OCI-LY1 (cell line): ENCODE measurements around the gene TMIGD1.
A peak's percentile ranks its signal among the peaks of the same experiment; 100 is the strongest.

Experiments
- H2AFZ ChIP-seq: fragments of 200-600 bp; sonication (generic), shearing (Covaris generic); 2 replicates; pipeline ENCODE4 v1.6.0; 2014; ENCODE audit warnings: antibody characterized with exemption, mild to moderate bottlenecking, low read length
- H3F3A ChIP-seq: fragments of 200-600 bp; sonication (generic), shearing (Covaris generic); 2 replicates; pipeline ENCODE4 v1.6.0; 2014; ENCODE audit warnings: mild to moderate bottlenecking, antibody characterized with exemption, low read length, moderate library complexity; ENCODE audit not compliant: insufficient read depth
- H3K27ac ChIP-seq: fragments of 200-600 bp; sonication (generic); 2 replicates; pipeline ENCODE4 v1.5.1; 2014; ENCODE audit warnings: low read length, mixed run types, mild to moderate bottlenecking, low read depth; ENCODE audit not compliant: poor library complexity, severe bottlenecking
- H3K27me3 ChIP-seq: fragments of 200-600 bp; sonication (generic); 2 replicates; pipeline ENCODE4 v1.6.0; 2014; ENCODE audit warnings: antibody characterized with exemption, mild to moderate bottlenecking, low read length, moderate library complexity; ENCODE audit not compliant: insufficient read depth
- H3K36me3 ChIP-seq: fragments of 200-600 bp; sonication (generic); 2 replicates; pipeline ENCODE4 v1.6.1; 2014; ENCODE audit warnings: mild to moderate bottlenecking, antibody characterized with exemption, low read length, moderate library complexity, mixed read lengths; ENCODE audit not compliant: insufficient read depth
- H3K4me1 ChIP-seq: fragments of 200-600 bp; sonication (generic); 2 replicates; pipeline ENCODE4 v1.5.1; 2014; ENCODE audit warnings: mild to moderate bottlenecking, low read length, moderate library complexity; ENCODE audit not compliant: insufficient read depth, severe bottlenecking
- H3K4me2 ChIP-seq: fragments of 200-600 bp; sonication (generic), shearing (Covaris generic); 2 replicates; pipeline ENCODE4 v1.6.1; 2014; ENCODE audit warnings: low read length
- H3K4me3 ChIP-seq: fragments of 200-600 bp; sonication (generic); 2 replicates; pipeline ENCODE4 v1.5.1; 2014; ENCODE audit warnings: low read length, low read depth, mild to moderate bottlenecking, mixed read lengths; ENCODE audit not compliant: poor library complexity, severe bottlenecking
- H3K79me2 ChIP-seq: fragments of 200-600 bp; shearing (Covaris generic); 2 replicates; pipeline ENCODE4 v1.6.1; 2016; ENCODE audit warnings: mixed run types, low read length, mixed read lengths; ENCODE audit not compliant: insufficient read depth
- H3K9ac ChIP-seq: fragments of 200-600 bp; sonication (generic), shearing (Covaris generic); 2 replicates; pipeline ENCODE4 v1.6.1; 2014; ENCODE audit warnings: mild to moderate bottlenecking, low read length, mixed read lengths
- H3K9me2 ChIP-seq: fragments of 200-600 bp; sonication (generic), shearing (Covaris generic); 2 replicates; pipeline ENCODE4 v1.6.1; 2014; ENCODE audit warnings: low read depth, mild to moderate bottlenecking, low read length, mixed read lengths
- H3K9me3 ChIP-seq: fragments of 200-600 bp; shearing (Covaris generic); 2 replicates; pipeline ENCODE4 v1.6.1; 2014; ENCODE audit warnings: low read length, mixed read lengths
- H4K20me1 ChIP-seq: fragments of 200-600 bp; sonication (generic), shearing (Covaris generic); 2 replicates; pipeline ENCODE4 v1.6.0; 2016; ENCODE audit warnings: mild to moderate bottlenecking, low read length; ENCODE audit not compliant: insufficient read depth
- EZH2 ChIP-seq: fragments of 200-600 bp; sonication (generic), shearing (Covaris generic); IDR thresholded peaks from 2 replicates; pipeline ENCODE4 v1.8.0; 2017; ENCODE audit warnings: borderline replicate concordance, mixed run types, mild to moderate bottlenecking, antibody characterized with exemption, low read length, moderate library complexity, mixed read lengths
- TF ChIP-seq, protein P1 (sequence below): fragments of 200-600 bp; sonication (generic), shearing (Covaris generic); IDR thresholded peaks from 2 replicates; pipeline ENCODE4 v1.5.1; 2017; ENCODE audit warnings: mild to moderate bottlenecking, antibody characterized with exemption, low read length, moderate library complexity, mixed read lengths

TMIGD1 gene, protein sequence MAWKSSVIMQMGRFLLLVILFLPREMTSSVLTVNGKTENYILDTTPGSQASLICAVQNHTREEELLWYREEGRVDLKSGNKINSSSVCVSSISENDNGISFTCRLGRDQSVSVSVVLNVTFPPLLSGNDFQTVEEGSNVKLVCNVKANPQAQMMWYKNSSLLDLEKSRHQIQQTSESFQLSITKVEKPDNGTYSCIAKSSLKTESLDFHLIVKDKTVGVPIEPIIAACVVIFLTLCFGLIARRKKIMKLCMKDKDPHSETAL

DNA sequence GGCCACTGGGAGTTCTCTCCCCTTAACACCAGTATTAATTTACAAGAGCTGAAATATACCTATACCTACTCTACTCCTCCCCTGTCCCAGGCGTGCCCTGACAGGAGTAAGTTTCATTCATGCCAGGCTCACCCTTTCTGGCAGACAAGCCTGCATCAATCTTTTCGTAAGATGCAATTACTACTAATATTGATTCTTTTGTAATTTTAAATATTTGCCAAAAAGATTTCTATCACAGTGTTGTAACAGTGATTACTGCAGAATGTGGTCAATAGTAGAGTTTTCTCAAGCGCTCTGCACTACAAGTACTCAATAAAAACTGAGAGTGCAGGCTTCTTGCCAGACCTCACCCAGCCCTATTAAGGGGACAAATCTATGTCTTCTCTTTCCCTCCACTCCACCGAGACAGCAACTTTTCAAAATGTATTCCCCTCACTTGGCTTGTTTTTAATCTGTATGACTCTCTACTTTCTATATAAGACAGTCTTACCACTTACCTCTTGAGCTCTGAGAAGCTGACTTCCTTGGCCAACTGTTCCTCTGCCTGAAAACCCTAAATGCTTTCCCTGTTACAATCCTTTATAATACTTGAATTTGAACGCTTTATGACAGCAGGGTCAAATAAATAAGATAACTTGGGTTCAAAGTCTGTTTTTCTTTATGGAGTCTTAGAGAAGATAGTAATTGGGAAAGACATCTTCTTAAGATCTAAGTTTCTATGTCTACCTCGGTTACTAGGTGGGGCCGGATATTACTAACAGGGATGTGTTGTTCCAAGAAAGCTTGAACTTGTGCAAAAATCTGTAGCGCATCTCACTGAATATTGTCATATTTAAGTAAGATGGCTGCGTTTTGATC lies at the start of gene TMIGD1:
Gene TMIGD1, minus strand, starts transcription at position 555 of the 858 bp plus-strand sequence. CDS start 1,924 bp downstream, outside the sequence.
- no peak within 1 kb of the TSS for H3K27ac ChIP-seq
- no peaks in the 10 kb centered on the region for H3K27me3 ChIP-seq
- TF ChIP-seq, protein P1, sequence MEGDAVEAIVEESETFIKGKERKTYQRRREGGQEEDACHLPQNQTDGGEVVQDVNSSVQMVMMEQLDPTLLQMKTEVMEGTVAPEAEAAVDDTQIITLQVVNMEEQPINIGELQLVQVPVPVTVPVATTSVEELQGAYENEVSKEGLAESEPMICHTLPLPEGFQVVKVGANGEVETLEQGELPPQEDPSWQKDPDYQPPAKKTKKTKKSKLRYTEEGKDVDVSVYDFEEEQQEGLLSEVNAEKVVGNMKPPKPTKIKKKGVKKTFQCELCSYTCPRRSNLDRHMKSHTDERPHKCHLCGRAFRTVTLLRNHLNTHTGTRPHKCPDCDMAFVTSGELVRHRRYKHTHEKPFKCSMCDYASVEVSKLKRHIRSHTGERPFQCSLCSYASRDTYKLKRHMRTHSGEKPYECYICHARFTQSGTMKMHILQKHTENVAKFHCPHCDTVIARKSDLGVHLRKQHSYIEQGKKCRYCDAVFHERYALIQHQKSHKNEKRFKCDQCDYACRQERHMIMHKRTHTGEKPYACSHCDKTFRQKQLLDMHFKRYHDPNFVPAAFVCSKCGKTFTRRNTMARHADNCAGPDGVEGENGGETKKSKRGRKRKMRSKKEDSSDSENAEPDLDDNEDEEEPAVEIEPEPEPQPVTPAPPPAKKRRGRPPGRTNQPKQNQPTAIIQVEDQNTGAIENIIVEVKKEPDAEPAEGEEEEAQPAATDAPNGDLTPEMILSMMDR: no peak
- TF ChIP-seq EZH2: no peak
- no peaks in the 10 kb centered on the region for H3F3A ChIP-seq
- H3K9me2 ChIP-seq: no peaks in the 10 kb centered on the region
- H4K20me1 ChIP-seq: no peaks in the 10 kb centered on the region
- peaks cover 33% of the 10 kb centered on the region for H3K4me1 ChIP-seq
- H3K36me3 ChIP-seq: no peaks in the 10 kb centered on the region
- H2AFZ ChIP-seq: no peak within 1 kb of the TSS
- H3K4me2 ChIP-seq: no peak within 1 kb of the TSS
- H3K9me3 ChIP-seq: no peaks in the 10 kb centered on the region
- H3K79me2 ChIP-seq: no peaks in the 10 kb centered on the region
- H3K9ac ChIP-seq: no peak within 1 kb of the TSS
- no peak within 1 kb of the TSS for H3K4me3 ChIP-seq

DNA sequence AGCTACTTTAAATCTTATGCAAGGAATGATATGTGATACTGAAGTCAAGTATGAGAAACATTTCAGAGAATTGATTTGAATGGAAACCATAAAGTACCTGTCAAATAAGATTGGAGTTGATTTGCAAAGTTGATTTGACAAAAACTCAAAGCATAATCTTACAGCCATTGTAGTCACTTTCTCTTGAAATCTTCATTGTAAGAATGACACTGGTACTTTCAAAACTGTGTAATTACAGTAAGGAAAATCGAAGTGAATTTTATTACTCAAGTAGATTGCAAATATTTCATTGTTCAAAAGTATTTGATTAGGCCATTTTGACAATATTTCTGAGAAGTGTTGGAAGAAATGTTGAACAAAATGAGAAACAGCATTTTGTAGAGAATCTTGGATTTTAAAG lies 48.5 kb upstream of the TMIGD1 start:
- no peak overlapping the region for H3K9ac ChIP-seq
- peaks cover 21% of the 10 kb centered on the region for H3K36me3 ChIP-seq
- H3K27me3 ChIP-seq: no peaks in the 10 kb centered on the region; the same call in 1 of the 2 replicates
- H3K4me1 ChIP-seq: peaks cover 44% of the 10 kb centered on the region
- TF ChIP-seq, protein P1: no peak
- TF ChIP-seq EZH2: no peak
- peaks cover 14% of the 10 kb centered on the region; the same call in 1 of the 2 replicates for H3K79me2 ChIP-seq
- no peak overlapping the region for H3K4me3 ChIP-seq
- no peak overlapping the region for H3K27ac ChIP-seq
- no peaks in the 10 kb centered on the region for H4K20me1 ChIP-seq
- H3K9me3 ChIP-seq: no peaks in the 10 kb centered on the region
- H3K9me2 ChIP-seq: no peaks in the 10 kb centered on the region
- H2AFZ ChIP-seq: no peak overlapping the region
- H3F3A ChIP-seq: no peaks in the 10 kb centered on the region
- H3K4me2 ChIP-seq: no peak overlapping the region

DNA sequence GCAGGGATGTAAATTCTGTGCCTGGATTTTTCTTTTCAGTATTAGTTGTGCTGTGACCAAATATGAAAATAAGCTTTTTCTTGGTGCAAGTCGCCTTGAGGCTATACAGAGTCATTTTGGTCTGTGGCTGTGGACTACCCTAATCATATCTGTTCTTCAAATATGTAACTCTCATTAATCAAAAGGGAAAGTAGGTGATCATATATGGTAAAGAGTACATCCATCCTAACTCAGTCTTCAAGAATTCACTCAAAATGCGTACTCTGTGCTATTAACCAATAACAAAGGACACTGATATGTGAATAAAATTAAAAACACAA lies 47.4 kb upstream of the TMIGD1 start:
- H3F3A ChIP-seq: no peaks in the 10 kb centered on the region
- H3K4me3 ChIP-seq: peak overlapping the region; percentile 81
- no peaks in the 10 kb centered on the region; the same call in 1 of the 2 replicates for H3K27me3 ChIP-seq
- TF ChIP-seq, protein P1: no peak
- TF ChIP-seq EZH2: no peak
- H3K9me2 ChIP-seq: no peaks in the 10 kb centered on the region
- H3K27ac ChIP-seq: no peak overlapping the region
- 0 out of 2 replicates have a peak overlapping the region, but pooled peaks have one; percentile 74 for H3K9ac ChIP-seq
- H3K4me1 ChIP-seq: peaks cover 44% of the 10 kb centered on the region
- H3K4me2 ChIP-seq: peak overlapping the region; percentile 84
- H3K9me3 ChIP-seq: no peaks in the 10 kb centered on the region
- H4K20me1 ChIP-seq: no peaks in the 10 kb centered on the region
- H3K36me3 ChIP-seq: peaks cover 10% of the 10 kb centered on the region
- H2AFZ ChIP-seq: no peak overlapping the region
- peaks cover 14% of the 10 kb centered on the region; the same call in 1 of the 2 replicates for H3K79me2 ChIP-seq
